BLaER1 (cell line): ENCODE measurements around the gene DDR2.

Source experiments
- H3K27ac ChIP-seq: shearing (Covaris generic); formaldehyde crosslinking; 2 replicates; pipeline ENCODE4 v1.8.1; 2022
- H3K27me3 ChIP-seq: shearing (Covaris generic); formaldehyde crosslinking; 2 replicates; pipeline ENCODE4 v1.8.1; 2022
- H3K36me3 ChIP-seq: shearing (Covaris generic); formaldehyde crosslinking; 2 replicates; pipeline ENCODE4 v1.8.1; 2022
- H3K4me1 ChIP-seq: shearing (Covaris generic); formaldehyde crosslinking; 2 replicates; pipeline ENCODE4 v1.8.1; 2022
- H3K4me2 ChIP-seq: shearing (Covaris generic); formaldehyde crosslinking; 2 replicates; pipeline ENCODE4 v1.8.1; 2022
- H3K4me3 ChIP-seq: shearing (Covaris generic); formaldehyde crosslinking; 2 replicates; pipeline ENCODE4 v1.8.1; 2022
- H3K9ac ChIP-seq: shearing (Covaris generic); formaldehyde crosslinking; 2 replicates; pipeline ENCODE4 v1.8.1; 2022
- H3K9me3 ChIP-seq: shearing (Covaris generic); formaldehyde crosslinking; 2 replicates; pipeline ENCODE4 v1.8.1; 2022
- H4K20me1 ChIP-seq: shearing (Covaris generic); formaldehyde crosslinking; 2 replicates; pipeline ENCODE4 v1.8.1; 2022
- Cebpa-rat ChIP-seq: shearing (Covaris generic); IDR thresholded peaks from 2 replicates; pipeline ENCODE4 v1.8.1; 2022

The DDR2 gene

GRCh38 chr1:162645666-162646065 lies 13.4 kb downstream of the DDR2 start:
- Histone ChIP-seq H3K9ac (no peak overlapping the region), H3K4me1 (no peaks in the 10 kb centered on the region), H3K27me3 (no peaks in the 10 kb centered on the region), H3K4me2 (no peak overlapping the region), H3K4me3 (no peak overlapping the region), H4K20me1 (no peaks in the 10 kb centered on the region), H3K36me3 (no peaks in the 10 kb centered on the region), H3K9me3 (no peaks in the 10 kb centered on the region), H3K27ac (no peak overlapping the region)
- no peak for TF ChIP-seq Cebpa-rat

DNA sequence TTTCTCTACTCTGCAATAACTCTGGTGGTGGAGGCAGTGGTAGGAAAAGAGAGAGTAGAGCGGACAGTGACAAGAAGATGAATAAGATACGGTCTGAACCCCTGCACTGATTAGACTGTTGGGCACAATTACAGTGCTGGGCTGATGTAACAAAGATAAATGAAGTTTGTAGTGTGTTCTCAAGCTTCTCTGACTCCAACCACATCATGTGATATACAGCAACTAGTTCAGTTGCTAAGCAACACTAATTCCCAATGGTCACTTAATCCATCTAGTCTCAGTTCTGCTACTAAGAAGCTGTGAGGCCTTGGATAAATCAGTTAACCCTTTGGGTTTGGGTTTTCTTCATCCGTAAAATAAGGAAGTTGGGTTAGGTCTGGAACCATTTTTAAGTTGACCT lies 17.3 kb downstream of the DDR2 start:
- no peak for TF ChIP-seq Cebpa-rat
- Histone ChIP-seq H3K36me3 (no peaks in the 10 kb centered on the region), H3K27me3 (no peaks in the 10 kb centered on the region), H3K4me1 (no peaks in the 10 kb centered on the region), H3K4me3 (no peak overlapping the region), H3K9ac (no peak overlapping the region), H4K20me1 (no peaks in the 10 kb centered on the region), H3K4me2 (no peak overlapping the region), H3K27ac (no peak overlapping the region), H3K9me3 (no peaks in the 10 kb centered on the region)

DNA sequence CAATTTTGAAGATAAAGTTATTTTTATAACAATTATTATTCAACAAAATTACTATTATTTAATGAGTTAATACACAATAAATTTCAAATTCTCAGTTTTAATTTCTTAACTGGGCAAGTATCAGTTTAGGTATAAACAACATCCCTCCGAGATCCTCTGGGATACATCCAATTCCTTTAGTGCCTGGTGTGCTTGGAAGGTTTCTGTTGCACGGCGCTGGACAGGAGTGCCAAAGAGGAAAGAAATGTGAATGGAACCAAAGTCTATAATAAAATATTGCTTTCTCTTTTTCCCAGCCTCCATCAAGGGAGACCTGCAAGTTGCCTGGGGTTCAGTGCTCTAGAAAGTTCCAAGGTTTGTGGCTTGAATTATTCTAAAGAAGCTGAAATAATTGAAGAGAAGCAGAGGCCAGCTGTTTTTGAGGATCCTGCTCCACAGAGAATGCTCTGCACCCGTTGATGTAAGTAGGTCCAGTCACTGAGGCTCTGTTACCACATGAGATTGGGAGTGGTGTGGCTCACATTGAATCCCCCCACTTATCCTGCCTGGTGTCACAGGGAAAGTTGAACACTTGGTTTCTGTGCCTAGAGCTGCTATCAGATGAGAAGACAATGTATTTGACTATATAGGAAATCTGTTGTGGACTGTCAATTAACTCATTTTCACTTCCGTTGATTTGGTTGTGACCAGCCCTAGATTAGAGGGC lies 22.8 kb downstream of the DDR2 start:
- no peak overlapping the region for H3K4me3 ChIP-seq
- no peak overlapping the region for H3K27ac ChIP-seq
- no peaks in the 10 kb centered on the region for H3K9me3 ChIP-seq
- no peak for TF ChIP-seq Cebpa-rat
- no peaks in the 10 kb centered on the region for H3K27me3 ChIP-seq
- H3K36me3 ChIP-seq: no peaks in the 10 kb centered on the region
- no peak overlapping the region for H3K4me2 ChIP-seq
- no peaks in the 10 kb centered on the region for H3K4me1 ChIP-seq
- H3K9ac ChIP-seq: no peak overlapping the region
- no peaks in the 10 kb centered on the region for H4K20me1 ChIP-seq

DNA sequence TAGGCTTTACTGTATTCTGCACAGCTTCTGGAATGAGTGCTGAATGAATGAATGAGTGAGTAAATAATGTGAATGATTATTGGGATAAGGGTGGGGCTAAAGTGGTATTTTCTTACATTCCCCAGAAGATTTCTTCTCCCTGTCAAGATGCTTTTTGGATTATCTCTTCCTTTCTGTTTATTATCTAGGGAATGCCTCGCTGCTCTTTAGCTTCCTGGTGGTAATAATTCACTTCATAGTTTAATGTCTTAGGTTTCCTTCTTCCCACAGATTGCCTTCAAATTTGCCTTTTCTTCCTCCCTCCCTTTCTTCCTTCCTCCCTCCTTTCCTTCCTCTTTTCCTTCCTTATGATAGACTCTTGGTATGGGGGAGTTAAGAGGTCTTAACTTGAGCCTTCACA lies 24.0 kb downstream of the DDR2 start:
- Histone ChIP-seq H3K9me3 (no peaks in the 10 kb centered on the region), H3K27me3 (no peaks in the 10 kb centered on the region), H4K20me1 (no peaks in the 10 kb centered on the region), H3K4me1 (no peaks in the 10 kb centered on the region), H3K27ac (no peak overlapping the region), H3K4me2 (no peak overlapping the region), H3K9ac (no peak overlapping the region), H3K4me3 (no peak overlapping the region), H3K36me3 (no peaks in the 10 kb centered on the region)
- no peak for TF ChIP-seq Cebpa-rat

DNA sequence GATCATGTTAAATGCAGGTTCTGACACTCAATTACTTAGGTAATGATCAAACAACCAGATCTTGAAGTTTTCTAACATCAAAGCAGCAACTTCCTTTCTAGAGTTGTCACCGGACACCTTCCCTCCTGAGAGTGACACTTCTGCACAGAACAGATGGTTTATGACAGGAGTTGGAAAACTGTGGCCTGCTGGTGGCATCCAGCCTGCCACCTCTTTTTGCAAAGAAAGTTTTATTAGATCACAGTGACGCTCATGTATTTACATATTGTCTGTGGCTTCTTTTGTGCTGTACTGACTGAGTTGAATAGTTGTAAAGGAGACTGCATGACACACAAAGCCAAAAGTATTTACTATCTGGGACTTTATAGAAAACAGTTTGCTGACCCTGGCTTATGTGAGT lies 28.3 kb downstream of the DDR2 start:
- H3K4me3 ChIP-seq: no peak overlapping the region
- no peaks in the 10 kb centered on the region for H3K9me3 ChIP-seq
- H3K4me1 ChIP-seq: no peaks in the 10 kb centered on the region
- TF ChIP-seq Cebpa-rat: no peak
- no peak overlapping the region for H3K27ac ChIP-seq
- H4K20me1 ChIP-seq: no peaks in the 10 kb centered on the region
- H3K36me3 ChIP-seq: no peaks in the 10 kb centered on the region
- H3K4me2 ChIP-seq: no peak overlapping the region
- H3K9ac ChIP-seq: no peak overlapping the region
- H3K27me3 ChIP-seq: no peaks in the 10 kb centered on the region

- no peak overlapping the region for H3K27ac ChIP-seq
- no peak overlapping the region for H3K9ac ChIP-seq
- no peak overlapping the region for H3K4me2 ChIP-seq
- no peaks in the 10 kb centered on the region for H4K20me1 ChIP-seq
- TF ChIP-seq Cebpa-rat: no peak
- no peak overlapping the region for H3K4me3 ChIP-seq
- no peaks in the 10 kb centered on the region for H3K9me3 ChIP-seq
- no peaks in the 10 kb centered on the region for H3K27me3 ChIP-seq
- no peaks in the 10 kb centered on the region for H3K4me1 ChIP-seq
- H3K36me3 ChIP-seq: no peaks in the 10 kb centered on the region
Measured at GRCh38 chr1:162661336-162661735, 29.1 kb downstream of the DDR2 start.

- H3K27ac ChIP-seq: no peak overlapping the region
- H3K36me3 ChIP-seq: no peaks in the 10 kb centered on the region
- H3K4me3 ChIP-seq: no peak overlapping the region
- H4K20me1 ChIP-seq: no peaks in the 10 kb centered on the region
- no peak overlapping the region for H3K4me2 ChIP-seq
- no peak for TF ChIP-seq Cebpa-rat
- H3K9me3 ChIP-seq: no peaks in the 10 kb centered on the region
- H3K4me1 ChIP-seq: no peaks in the 10 kb centered on the region
- no peaks in the 10 kb centered on the region for H3K27me3 ChIP-seq
- no peak overlapping the region for H3K9ac ChIP-seq
Measured at GRCh38 chr1:162662013-162662412, 29.7 kb downstream of the DDR2 start.

DNA sequence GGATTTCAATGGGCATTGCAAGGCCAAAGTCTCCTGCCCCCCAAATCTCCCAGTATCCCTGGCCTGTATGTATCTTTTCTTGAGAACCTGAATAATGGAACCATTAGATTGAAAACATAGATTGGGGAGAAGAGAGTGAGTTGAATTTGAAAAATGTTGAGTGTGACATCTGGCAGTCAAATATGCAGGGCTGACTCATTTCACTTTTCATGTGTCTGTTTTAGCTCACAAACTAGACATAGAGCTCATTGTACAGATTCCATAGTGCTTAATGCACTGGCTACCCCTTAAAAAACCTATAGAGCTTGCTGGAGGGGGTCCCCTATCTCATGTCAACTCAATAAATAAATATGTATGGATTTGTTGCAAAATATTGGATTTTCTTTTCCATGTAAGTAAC lies 30.8 kb downstream of the DDR2 start:
- H3K27me3 ChIP-seq: no peaks in the 10 kb centered on the region
- no peak overlapping the region for H3K9ac ChIP-seq
- H3K36me3 ChIP-seq: no peaks in the 10 kb centered on the region
- no peaks in the 10 kb centered on the region for H3K9me3 ChIP-seq
- no peaks in the 10 kb centered on the region for H3K4me1 ChIP-seq
- H4K20me1 ChIP-seq: no peaks in the 10 kb centered on the region
- H3K4me3 ChIP-seq: no peak overlapping the region
- H3K27ac ChIP-seq: no peak overlapping the region
- no peak for TF ChIP-seq Cebpa-rat
- H3K4me2 ChIP-seq: no peak overlapping the region

GRCh38 chr1:162663589-162664106 lies 31.4 kb downstream of the DDR2 start:
- TF ChIP-seq Cebpa-rat: no peak
- no peaks in the 10 kb centered on the region for H3K9me3 ChIP-seq
- no peaks in the 10 kb centered on the region for H4K20me1 ChIP-seq
- H3K27ac ChIP-seq: no peak overlapping the region
- H3K27me3 ChIP-seq: no peaks in the 10 kb centered on the region
- no peak overlapping the region for H3K4me2 ChIP-seq
- H3K4me1 ChIP-seq: no peaks in the 10 kb centered on the region
- H3K4me3 ChIP-seq: no peak overlapping the region
- no peak overlapping the region for H3K9ac ChIP-seq
- H3K36me3 ChIP-seq: no peaks in the 10 kb centered on the region

DNA sequence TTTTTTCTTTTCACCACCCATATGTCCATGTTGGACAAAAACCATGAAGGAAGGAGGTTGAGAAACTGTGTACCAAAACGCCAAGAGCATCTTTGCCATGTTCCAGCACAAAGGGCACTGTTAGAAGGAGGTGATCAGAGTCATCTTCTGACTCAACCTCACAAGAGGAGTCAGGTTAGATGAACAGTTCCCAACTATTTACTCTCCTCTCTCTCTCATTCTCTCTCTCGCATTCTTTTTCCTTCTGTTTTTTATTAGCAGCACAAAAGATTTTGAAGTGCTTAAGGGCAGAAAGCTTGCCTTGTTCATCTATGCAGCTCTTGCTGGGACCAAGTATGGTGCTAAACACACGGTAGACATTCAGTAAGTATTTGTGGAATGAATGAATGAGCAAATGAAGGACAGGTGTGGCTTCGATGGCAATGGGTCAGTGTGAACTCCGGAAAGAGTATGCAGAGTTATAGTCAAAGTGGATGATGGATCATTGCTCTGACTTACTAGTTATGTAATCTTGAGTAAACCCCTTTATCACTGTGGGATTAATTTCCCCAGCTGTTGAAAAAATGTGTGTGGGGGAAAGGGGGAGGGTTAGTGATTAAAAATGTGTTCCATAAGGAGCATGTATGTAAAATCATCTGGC lies 33.9 kb downstream of the DDR2 start:
- Histone ChIP-seq H4K20me1 (no peaks in the 10 kb centered on the region), H3K36me3 (no peaks in the 10 kb centered on the region), H3K4me1 (no peaks in the 10 kb centered on the region), H3K9me3 (no peaks in the 10 kb centered on the region), H3K9ac (no peak overlapping the region), H3K4me3 (no peak overlapping the region), H3K4me2 (no peak overlapping the region), H3K27ac (no peak overlapping the region), H3K27me3 (no peaks in the 10 kb centered on the region)
- no peak for TF ChIP-seq Cebpa-rat
